Activated CD8-positive, alpha-beta T cell treated with anti-CD3 and anti-CD28 coated beads, Interleukin-2, amount 10 ng/mL, durations not matched to agents 7 days and 5 days (primary cell): ENCODE measurements around the gene CAPN8. TPM values are rescaled to one million over a fixed set of nuclear protein-coding genes. Genes with fewer than 3 reads are reported as not detected.
A peak's percentile ranks its signal among the peaks of the same experiment; 100 is the strongest.
"Not testable (repeated sequence)": the region's sequence is repeated elsewhere in the genome, so short reads cannot be mapped to it uniquely, and the experiment has no call there.

ENCODE experiments used
- ATAC-seq: fragments of 150-1000 bp; cut with Tn5 transposase; one replicate; pipeline ENCODE4 v1.10.0; 2021; ENCODE audit warnings: moderate library complexity
- CTCF ChIA-PET: fragments of 350-600 bp; sonication (Branson Sonifier 250); formaldehyde crosslinking; loops from one replicate; lab custom pipeline; 2021; ENCODE audit warnings: antibody characterized with exemption; lab: Charles Lee
- POLR2A ChIA-PET: fragments of 350-600 bp; sonication (Branson Sonifier 250); formaldehyde crosslinking; loops from one replicate; lab custom pipeline; 2021; ENCODE audit warnings: antibody characterized with exemption; lab: Charles Lee
- DNase-seq: peaks from one replicate; pipeline ENCODE4 v3.0.0-alpha.2; 2020
- H3K27ac Mint-ChIP-seq: one replicate; pipeline ENCODE4 v1.8.0; 2021; ENCODE audit warnings: mild to moderate bottlenecking, mixed read lengths
- H3K27me3 Mint-ChIP-seq: one replicate; pipeline ENCODE4 v1.8.0; 2021; ENCODE audit warnings: low read depth, mixed read lengths
- H3K36me3 Mint-ChIP-seq: one replicate; pipeline ENCODE4 v1.8.0; 2021; ENCODE audit warnings: low read depth, mixed read lengths
- H3K4me1 Mint-ChIP-seq: one replicate; pipeline ENCODE4 v1.8.0; 2021; ENCODE audit warnings: low read depth, mixed read lengths
- H3K4me3 Mint-ChIP-seq: one replicate; pipeline ENCODE4 v1.8.0; 2021; ENCODE audit warnings: mild to moderate bottlenecking, mixed read lengths
- H3K9me3 Mint-ChIP-seq: one replicate; pipeline ENCODE4 v1.8.0; 2022; ENCODE audit warnings: mixed read lengths; ENCODE audit not compliant: insufficient read depth
- total RNA-seq, 2 experiments: library from RNA; stranded (reverse); gene quantifications; one replicate each; pipeline ENCODE4 v1.2.3, GENCODE V29; 2021

Gene CAPN8
- total RNA-seq, 2 experiments from 2014 or later, result 0.08 TPM; not detected in 1

DNA sequence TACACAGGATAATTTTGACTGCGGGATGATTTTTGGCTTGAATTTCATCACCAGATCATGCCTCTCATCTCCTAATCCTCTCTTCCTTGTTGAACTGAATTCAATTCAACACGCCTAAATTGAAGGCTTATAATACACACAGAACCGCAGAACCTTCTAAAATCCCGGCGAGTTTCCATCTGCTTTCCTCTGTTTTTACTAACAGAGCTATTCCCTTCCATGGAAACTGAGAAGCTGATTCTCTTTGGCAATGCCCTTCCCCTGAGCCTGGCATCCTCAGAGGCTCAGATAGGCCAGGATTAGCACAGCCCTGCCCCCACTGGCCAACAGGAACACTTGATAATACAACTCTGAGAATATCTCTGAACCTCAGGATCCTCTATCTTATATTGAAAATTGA, 130.2 kb downstream of the CAPN8 start:
- no peak overlapping the region for H3K4me3 Mint-ChIP-seq
- H3K27me3 Mint-ChIP-seq, result peaks cover 13% of the 10 kb centered on the region
- no peaks in the 10 kb centered on the region for H3K4me1 Mint-ChIP-seq
- H3K27ac Mint-ChIP-seq, result no peak overlapping the region
- no peak for DNase-seq
- ChIA-PET POLR2A (no interaction called here), CTCF (interaction anchor here (1.2 kb wide), 1 partner anchor 21 kb away, joined by 3 read pairs; no protein-coding TSS in a partner anchor)
- no peak for ATAC-seq
- H3K9me3 Mint-ChIP-seq, result no peaks in the 10 kb centered on the region
- H3K36me3 Mint-ChIP-seq, result no peaks in the 10 kb centered on the region

DNA sequence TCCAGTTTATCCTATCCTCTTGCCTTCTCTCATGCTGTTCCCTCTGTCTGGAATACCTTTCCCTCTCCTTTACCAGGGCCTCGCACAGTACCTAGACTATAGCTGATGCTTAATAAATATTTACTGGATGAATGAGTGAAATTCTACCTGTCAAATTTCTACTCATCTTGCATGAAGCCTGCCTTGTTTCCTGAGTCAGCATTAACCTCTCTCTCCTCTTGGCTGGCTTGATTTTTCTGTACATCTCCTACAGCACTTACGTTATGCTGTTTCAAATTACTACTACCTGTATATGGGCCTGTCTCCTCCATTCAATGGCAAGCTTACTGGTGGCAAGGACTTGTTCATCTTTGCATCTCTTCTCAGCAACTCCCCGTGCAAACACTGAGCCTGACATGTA, 130.8 kb downstream of the CAPN8 start:
- Mint-ChIP-seq H3K4me3 (no peak overlapping the region), H3K4me1 (no peaks in the 10 kb centered on the region), H3K27ac (no peak overlapping the region), H3K36me3 (no peaks in the 10 kb centered on the region), H3K27me3 (peaks cover 17% of the 10 kb centered on the region), H3K9me3 (no peaks in the 10 kb centered on the region)
- DNase-seq, result no peak
- ChIA-PET POLR2A (no interaction called here), CTCF (no interaction called here)
- no peak for ATAC-seq

DNA sequence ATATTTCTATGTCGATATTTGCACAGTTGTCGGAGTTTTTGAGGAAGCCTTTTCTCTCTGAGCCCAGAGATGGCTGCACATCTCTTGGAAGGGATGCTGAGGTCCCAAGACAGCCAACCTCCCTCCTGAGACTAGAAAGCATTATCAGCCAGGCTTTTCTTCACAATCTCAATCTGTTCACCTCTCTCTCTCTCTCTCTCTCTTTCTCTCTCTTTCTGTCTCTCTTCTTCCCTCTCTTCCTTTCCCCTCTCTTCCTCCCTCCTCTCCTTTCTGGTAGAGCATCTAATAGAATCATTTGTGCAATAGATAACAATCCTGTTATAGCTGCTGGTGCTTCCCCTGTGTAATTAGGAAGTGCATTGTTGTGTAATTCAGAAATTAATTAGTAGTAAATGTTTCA, 131.8 kb downstream of the CAPN8 start:
- ChIA-PET POLR2A (no interaction called here), CTCF (no interaction called here)
- ATAC-seq (no peak), DNase-seq (no peak)
- H3K9me3 Mint-ChIP-seq, result no peaks in the 10 kb centered on the region
- no peak overlapping the region for H3K4me3 Mint-ChIP-seq
- no peaks in the 10 kb centered on the region for H3K4me1 Mint-ChIP-seq
- H3K27ac Mint-ChIP-seq, result no peak overlapping the region
- no peaks in the 10 kb centered on the region for H3K36me3 Mint-ChIP-seq
- peaks cover 23% of the 10 kb centered on the region for H3K27me3 Mint-ChIP-seq

DNA sequence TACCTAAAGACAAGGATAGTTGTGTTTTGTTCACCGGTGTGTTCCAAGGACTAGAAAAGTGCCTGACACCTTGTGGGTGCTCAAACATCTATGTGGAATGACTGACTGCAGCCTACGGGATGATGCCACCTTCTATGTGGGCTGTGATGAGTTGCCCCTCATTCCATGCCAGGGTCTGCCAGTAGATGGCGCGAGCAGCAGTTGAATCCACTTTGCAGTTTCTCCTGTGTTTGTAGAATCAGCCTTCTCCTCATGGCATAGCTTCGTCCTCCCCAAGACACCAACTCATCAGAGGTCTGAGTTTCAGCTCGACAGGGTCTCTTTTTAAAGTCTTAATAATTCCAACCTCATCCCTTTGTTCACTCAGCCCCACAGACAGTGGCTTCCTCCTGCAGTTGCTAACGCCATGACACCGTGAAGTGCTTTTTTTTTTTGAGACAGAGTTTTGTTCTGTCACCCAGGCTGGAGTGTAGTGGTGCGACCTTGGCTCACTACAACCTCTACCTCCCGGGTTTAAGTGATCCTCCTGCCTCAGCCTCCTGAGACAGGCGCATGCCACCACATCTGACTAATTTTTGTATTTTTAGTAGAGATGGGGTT, 133.7 kb downstream of the CAPN8 start:
- H3K9me3 Mint-ChIP-seq, result no peaks in the 10 kb centered on the region
- H3K4me1 Mint-ChIP-seq, result no peaks in the 10 kb centered on the region
- POLR2A ChIA-PET, result no interaction called here
- no peaks in the 10 kb centered on the region for H3K36me3 Mint-ChIP-seq
- CTCF ChIA-PET, result interaction anchor here (0.7 to 3.0 kb wide), 4 partner anchors 11 to 152 kb away, joined by 3 to 11 read pairs (median 8); no protein-coding TSS in a partner anchor
- H3K27ac Mint-ChIP-seq, result no peak overlapping the region
- peak; percentile 65 for DNase-seq
- peak; percentile 42 for ATAC-seq
- peaks cover 25% of the 10 kb centered on the region for H3K27me3 Mint-ChIP-seq
- no peak overlapping the region for H3K4me3 Mint-ChIP-seq

DNA sequence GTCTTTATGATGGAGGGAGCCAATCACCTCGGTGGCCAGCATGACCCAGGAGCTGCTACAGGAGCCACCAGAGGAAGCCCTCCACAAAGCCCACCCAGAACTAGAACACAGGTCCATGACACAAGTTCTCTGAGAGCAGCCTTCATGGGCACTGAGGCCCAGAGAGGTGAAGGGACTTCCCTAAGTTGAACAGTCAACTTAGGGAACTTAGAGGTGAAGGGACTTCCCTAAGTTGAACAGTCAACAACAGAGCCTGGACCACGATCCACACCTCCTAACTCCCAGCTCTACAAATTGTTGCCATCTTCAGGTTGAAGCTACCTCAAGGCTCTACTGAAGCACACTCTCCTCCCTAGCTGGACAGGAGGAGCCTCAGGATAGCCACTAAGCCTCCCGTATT, 139.5 kb downstream of the CAPN8 start:
- ATAC-seq (no peak), DNase-seq (no peak)
- no peak overlapping the region for H3K27ac Mint-ChIP-seq
- ChIA-PET POLR2A (no interaction called here), CTCF (no interaction called here)
- H3K27me3 Mint-ChIP-seq, result peaks cover 15% of the 10 kb centered on the region
- no peaks in the 10 kb centered on the region for H3K4me1 Mint-ChIP-seq
- no peaks in the 10 kb centered on the region for H3K9me3 Mint-ChIP-seq
- H3K36me3 Mint-ChIP-seq, result no peaks in the 10 kb centered on the region
- H3K4me3 Mint-ChIP-seq, result no peak overlapping the region

DNA sequence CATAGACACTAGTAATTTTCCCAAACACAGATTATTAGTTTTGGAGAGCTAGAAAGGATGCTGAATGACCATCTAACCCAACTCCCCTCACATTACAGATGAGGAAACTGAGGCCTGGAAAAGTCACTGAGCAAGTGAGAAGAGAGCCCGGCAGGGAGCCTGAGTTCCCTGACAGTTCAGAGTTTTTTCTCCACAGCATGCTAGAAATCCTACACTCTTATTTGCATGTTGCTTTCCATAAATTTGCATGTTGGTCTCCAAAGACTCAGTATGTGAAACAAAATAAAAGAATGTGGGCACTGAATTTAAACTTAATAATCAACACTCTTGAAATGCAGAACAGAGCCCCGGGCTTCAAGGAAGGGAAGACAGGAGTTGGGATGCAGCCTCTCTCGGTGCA, 140.0 kb downstream of the CAPN8 start:
- ATAC-seq (no peak), DNase-seq (no peak)
- Mint-ChIP-seq H3K27me3 (peaks cover 15% of the 10 kb centered on the region), H3K36me3 (no peaks in the 10 kb centered on the region), H3K9me3 (no peaks in the 10 kb centered on the region), H3K27ac (no peak overlapping the region), H3K4me3 (no peak overlapping the region), H3K4me1 (no peaks in the 10 kb centered on the region)
- ChIA-PET POLR2A (no interaction called here), CTCF (no interaction called here)

DNA sequence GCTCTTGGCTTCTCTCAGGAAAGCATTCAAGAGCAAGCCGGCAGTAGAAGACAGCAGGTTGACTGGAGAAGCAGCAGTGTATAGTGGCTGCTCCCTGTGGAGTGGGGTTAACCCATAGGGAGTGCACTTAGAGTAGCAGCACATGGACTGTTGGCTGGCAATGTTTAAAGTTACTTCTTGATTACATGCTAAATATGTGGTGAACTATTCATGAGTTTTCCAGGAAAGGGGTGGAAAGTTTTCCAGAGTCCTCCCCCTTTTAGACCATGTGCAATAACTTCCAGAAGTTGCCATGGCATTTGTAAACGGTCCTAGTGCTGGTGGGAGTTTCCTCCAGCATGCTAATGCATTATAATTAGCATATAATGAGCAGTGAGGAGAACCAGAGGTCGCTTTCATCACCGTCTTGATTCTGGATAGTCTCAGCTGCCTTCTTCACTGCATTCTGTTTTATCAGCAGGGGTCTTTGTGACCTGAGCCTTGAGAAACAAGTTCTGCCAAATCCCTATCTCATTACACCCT, 140.5 kb downstream of the CAPN8 start:
- ATAC-seq, result no peak
- H3K4me3 Mint-ChIP-seq, result no peak overlapping the region
- CTCF ChIA-PET, result no interaction called here
- no peaks in the 10 kb centered on the region for H3K4me1 Mint-ChIP-seq
- no peaks in the 10 kb centered on the region for H3K9me3 Mint-ChIP-seq
- POLR2A ChIA-PET, result no interaction called here
- H3K36me3 Mint-ChIP-seq, result no peaks in the 10 kb centered on the region
- peaks cover 11% of the 10 kb centered on the region for H3K27me3 Mint-ChIP-seq
- no peak overlapping the region for H3K27ac Mint-ChIP-seq
- no peak for DNase-seq

DNA sequence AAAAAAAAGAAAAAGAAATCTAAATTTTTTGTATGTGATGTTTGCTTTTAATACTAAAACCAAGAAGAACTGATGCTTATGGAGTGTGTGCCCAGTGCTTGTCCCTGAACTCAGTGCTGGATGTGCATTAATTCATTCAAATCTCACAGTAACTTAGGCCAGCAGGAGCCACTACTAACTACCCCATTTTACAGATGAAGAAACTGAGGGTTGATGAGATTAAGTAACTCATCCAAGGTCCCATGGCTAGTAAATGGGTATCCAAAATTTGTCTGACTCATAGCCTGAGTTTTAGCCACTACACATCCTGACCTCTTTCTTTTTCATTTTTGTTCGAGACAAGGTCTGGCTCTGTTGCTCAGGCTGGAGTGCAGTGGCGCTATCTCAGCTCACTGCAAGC, 144.4 kb downstream of the CAPN8 start:
- peaks cover 4% of the 10 kb centered on the region for H3K9me3 Mint-ChIP-seq
- H3K27ac Mint-ChIP-seq, result no peak overlapping the region
- no peaks in the 10 kb centered on the region for H3K36me3 Mint-ChIP-seq
- ChIA-PET POLR2A (no interaction called here), CTCF (no interaction called here)
- DNase-seq, result no peak
- H3K27me3 Mint-ChIP-seq, result no peaks in the 10 kb centered on the region
- H3K4me1 Mint-ChIP-seq, result peaks cover 6% of the 10 kb centered on the region
- no peak for ATAC-seq
- H3K4me3 Mint-ChIP-seq, result no peak overlapping the region

DNA sequence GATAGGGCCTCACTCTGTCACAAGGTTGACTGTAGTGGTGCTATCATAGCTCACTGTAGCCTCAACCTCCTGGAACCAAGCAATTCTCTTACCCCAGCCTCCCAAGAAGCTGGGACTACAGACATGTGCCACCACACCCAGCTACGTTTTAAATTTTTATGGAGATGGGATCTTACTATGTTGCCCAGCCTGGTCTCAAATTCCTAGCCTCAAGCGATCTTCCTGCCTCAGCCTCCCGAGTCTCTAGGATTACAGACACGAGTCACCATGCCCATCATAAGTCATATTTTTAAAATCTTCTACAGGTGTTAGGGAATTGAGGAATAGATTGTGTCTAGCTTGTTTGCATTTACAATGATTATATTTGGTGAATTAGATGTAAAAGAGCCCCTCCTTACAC, 145.3 kb downstream of the CAPN8 start:
- peaks cover 4% of the 10 kb centered on the region for H3K9me3 Mint-ChIP-seq
- no peak overlapping the region for H3K27ac Mint-ChIP-seq
- no peak overlapping the region for H3K4me3 Mint-ChIP-seq
- H3K4me1 Mint-ChIP-seq, result peaks cover 12% of the 10 kb centered on the region
- ChIA-PET CTCF (interaction anchor here (1.2 kb wide), 1 partner anchor 11 kb away, joined by 5 read pairs; no protein-coding TSS in a partner anchor), POLR2A (no interaction called here)
- DNase-seq, result no peak
- H3K36me3 Mint-ChIP-seq, result no peaks in the 10 kb centered on the region
- no peak for ATAC-seq
- no peaks in the 10 kb centered on the region for H3K27me3 Mint-ChIP-seq

DNA sequence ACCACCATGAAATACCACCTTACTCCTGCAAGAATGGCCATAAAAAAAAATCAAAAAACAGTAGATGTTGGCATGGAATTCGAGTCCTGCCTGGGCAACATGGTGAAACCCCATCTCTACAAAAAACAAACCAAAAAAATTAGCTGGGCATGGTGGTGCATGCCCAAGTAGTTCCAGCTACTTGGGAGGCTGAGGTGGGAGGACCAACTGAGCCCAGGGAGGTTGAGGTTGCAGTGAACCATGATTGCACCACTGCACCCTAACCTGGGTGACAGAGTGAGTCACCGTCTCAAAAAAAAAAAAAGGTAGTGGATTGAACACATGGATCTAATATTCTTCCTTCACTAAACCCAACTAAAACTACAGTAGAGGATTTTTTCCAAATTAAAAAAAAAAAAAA, 146.4 kb downstream of the CAPN8 start:
- Mint-ChIP-seq H3K27ac (no peak overlapping the region), H3K4me3 (no peak overlapping the region), H3K27me3 (no peaks in the 10 kb centered on the region), H3K4me1 (peaks cover 23% of the 10 kb centered on the region), H3K9me3 (peaks cover 4% of the 10 kb centered on the region), H3K36me3 (no peaks in the 10 kb centered on the region)
- CTCF ChIA-PET, result no interaction called here
- ATAC-seq (no peak), DNase-seq (no peak)
- POLR2A ChIA-PET, result no interaction called here

DNA sequence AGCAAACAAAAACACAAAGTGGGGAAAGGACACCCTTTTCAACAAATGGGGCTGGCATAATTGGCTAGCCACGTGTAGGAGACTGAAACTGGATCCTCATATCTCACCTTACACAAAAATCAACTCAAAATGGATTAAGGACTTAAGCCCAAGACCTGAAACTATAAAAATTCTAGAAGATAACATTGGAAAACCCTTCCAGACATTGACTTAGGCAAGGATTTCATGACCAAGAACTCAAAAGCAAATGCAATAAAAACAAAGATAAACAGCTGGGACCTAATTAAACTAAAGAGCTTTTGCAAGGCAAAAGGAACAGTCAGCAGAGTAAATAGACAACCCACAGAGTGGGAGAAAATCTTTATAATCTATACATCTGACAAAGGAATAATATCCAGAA, 146.9 kb downstream of the CAPN8 start:
- H3K27ac Mint-ChIP-seq, H3K4me3 Mint-ChIP-seq, H3K9me3 Mint-ChIP-seq: not testable (repeated sequence)

DNA sequence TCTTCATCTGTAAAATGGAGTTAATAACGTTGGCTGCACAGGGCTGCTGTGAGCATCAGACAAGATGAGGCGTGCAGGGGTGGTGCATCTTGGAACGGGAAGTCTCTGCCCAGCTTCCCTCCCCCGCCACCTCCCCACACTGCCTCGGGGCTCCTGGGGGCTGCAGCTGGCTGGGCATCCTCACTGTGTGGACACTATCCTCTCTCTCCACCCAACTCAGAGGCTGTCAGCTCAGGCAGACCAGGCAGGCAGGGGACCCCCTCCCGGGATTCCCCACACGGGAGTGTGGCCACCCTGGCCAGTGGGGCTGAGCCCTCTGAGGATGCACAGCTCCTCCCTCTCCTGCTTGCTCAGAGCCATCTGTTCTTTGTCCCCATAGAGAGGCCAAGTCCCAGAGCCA, 149.6 kb downstream of the CAPN8 start:
- peak; percentile 27 for DNase-seq
- peak overlapping the region; percentile 80 for H3K27ac Mint-ChIP-seq
- H3K36me3 Mint-ChIP-seq, result no peaks in the 10 kb centered on the region
- H3K9me3 Mint-ChIP-seq, result peaks cover 4% of the 10 kb centered on the region
- no peaks in the 10 kb centered on the region for H3K27me3 Mint-ChIP-seq
- peak; percentile 49 for ATAC-seq
- H3K4me3 Mint-ChIP-seq, result no peak overlapping the region
- H3K4me1 Mint-ChIP-seq, result peaks cover 25% of the 10 kb centered on the region
- CTCF ChIA-PET, result interaction anchor here (1.5 to 2.1 kb wide), 2 partner anchors 41 to 382 kb away, joined by 4 to 6 read pairs; no protein-coding TSS in a partner anchor
- POLR2A ChIA-PET, result no interaction called here

More for the DNA sequence above, 146.9 kb downstream of the CAPN8 start:
- H3K27me3 Mint-ChIP-seq, ATAC-seq, DNase-seq, POLR2A ChIA-PET, CTCF ChIA-PET, H3K36me3 Mint-ChIP-seq: not testable (repeated sequence)
- H3K4me1 Mint-ChIP-seq, result peaks cover 25% of the 10 kb centered on the region
